ENCODE measurements around the gene RTP3.

- TF ChIP-seq RAD21 (IDR thresholded peaks at IDR 0.05; ENCODE audit: low read depth) (no peak), EP300 (IDR thresholded peaks at IDR 0.05; ENCODE audit: borderline replicate concordance) (no peak), CEBPB (IDR thresholded peaks at IDR 0.05) (no peak), CREB1 (IDR thresholded peaks at IDR 0.05; ENCODE audit: low read depth) (no peak), TEAD4 (IDR thresholded peaks at IDR 0.05) (no peak), FOXM1 (IDR thresholded peaks at IDR 0.05; ENCODE audit: borderline replicate concordance, low read depth) (no peak), MAX (IDR thresholded peaks at IDR 0.05) (no peak), YY1 (IDR thresholded peaks at IDR 0.05; ENCODE audit: low read depth) (no peak), ZBTB7A (IDR thresholded peaks at IDR 0.05; ENCODE audit: low read depth) (no peak), TAF1 (IDR thresholded peaks at IDR 0.05; ENCODE audit: low read depth) (no peak), NFIC (IDR thresholded peaks at IDR 0.05) (no peak)
These were observed 39.5 kb downstream of the RTP3 start for GRCh38 chr3:46537316-46537715.
